ENCODE data around the gene TOR4A.

GRCh38 chr9:137295849-137296669, 18.5 kb downstream of the TOR4A start:
- TF ChIP-seq CBX5 (IDR thresholded peaks at IDR 0.05; ENCODE audit: borderline replicate concordance, low read depth), result no peak
- TF ChIP-seq, protein P1, sequence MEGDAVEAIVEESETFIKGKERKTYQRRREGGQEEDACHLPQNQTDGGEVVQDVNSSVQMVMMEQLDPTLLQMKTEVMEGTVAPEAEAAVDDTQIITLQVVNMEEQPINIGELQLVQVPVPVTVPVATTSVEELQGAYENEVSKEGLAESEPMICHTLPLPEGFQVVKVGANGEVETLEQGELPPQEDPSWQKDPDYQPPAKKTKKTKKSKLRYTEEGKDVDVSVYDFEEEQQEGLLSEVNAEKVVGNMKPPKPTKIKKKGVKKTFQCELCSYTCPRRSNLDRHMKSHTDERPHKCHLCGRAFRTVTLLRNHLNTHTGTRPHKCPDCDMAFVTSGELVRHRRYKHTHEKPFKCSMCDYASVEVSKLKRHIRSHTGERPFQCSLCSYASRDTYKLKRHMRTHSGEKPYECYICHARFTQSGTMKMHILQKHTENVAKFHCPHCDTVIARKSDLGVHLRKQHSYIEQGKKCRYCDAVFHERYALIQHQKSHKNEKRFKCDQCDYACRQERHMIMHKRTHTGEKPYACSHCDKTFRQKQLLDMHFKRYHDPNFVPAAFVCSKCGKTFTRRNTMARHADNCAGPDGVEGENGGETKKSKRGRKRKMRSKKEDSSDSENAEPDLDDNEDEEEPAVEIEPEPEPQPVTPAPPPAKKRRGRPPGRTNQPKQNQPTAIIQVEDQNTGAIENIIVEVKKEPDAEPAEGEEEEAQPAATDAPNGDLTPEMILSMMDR (IDR thresholded peaks at IDR 0.05 in 2 of 3, conservative IDR thresholded peaks at IDR 0.05 in 1 of 3; ENCODE audit: insufficient read depth in 2 of 3, low read depth in 1 of 3, low read length in 3 of 3), result no peak
- no peak for TF ChIP-seq NFE2L1 (tag; IDR thresholded peaks at IDR 0.05; ENCODE audit: borderline replicate concordance, low read depth)
- no peak for TF ChIP-seq ZNF589 (CRISPR knock-in tag; IDR thresholded peaks at IDR 0.05; ENCODE audit: low read depth)
- TF ChIP-seq, protein P2, sequence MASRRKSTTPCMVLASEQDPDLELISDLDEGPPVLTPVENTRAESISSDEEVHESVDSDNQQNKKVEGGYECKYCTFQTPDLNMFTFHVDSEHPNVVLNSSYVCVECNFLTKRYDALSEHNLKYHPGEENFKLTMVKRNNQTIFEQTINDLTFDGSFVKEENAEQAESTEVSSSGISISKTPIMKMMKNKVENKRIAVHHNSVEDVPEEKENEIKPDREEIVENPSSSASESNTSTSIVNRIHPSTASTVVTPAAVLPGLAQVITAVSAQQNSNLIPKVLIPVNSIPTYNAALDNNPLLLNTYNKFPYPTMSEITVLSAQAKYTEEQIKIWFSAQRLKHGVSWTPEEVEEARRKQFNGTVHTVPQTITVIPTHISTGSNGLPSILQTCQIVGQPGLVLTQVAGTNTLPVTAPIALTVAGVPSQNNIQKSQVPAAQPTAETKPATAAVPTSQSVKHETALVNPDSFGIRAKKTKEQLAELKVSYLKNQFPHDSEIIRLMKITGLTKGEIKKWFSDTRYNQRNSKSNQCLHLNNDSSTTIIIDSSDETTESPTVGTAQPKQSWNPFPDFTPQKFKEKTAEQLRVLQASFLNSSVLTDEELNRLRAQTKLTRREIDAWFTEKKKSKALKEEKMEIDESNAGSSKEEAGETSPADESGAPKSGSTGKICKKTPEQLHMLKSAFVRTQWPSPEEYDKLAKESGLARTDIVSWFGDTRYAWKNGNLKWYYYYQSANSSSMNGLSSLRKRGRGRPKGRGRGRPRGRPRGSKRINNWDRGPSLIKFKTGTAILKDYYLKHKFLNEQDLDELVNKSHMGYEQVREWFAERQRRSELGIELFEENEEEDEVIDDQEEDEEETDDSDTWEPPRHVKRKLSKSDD (conservative IDR thresholded peaks at IDR 0.05; ENCODE audit: low read length), result no peak
- no peak for TF ChIP-seq SRF (CRISPR knock-in tag; IDR thresholded peaks at IDR 0.05)
